CD4-positive, alpha-beta T cell (primary cell): Measurements from ENCODE around the gene PORCN. TPM values are rescaled to one million over a fixed set of nuclear protein-coding genes. Genes with fewer than 3 reads are reported as not detected.

Experiments used
- ATAC-seq: fragments of 200-7000 bp; cut with Tn5 transposase; one replicate; pipeline ENCODE4 v1.10.0; 2022; ENCODE audit warnings: mild to moderate bottlenecking; ENCODE audit not compliant: poor library complexity
- CTCF ChIA-PET: fragments of 350-600 bp; sonication (Branson Sonifier 250); formaldehyde crosslinking; loops from one replicate; lab custom pipeline; 2021; ENCODE audit warnings: antibody characterized with exemption, inconsistent platforms; lab: Charles Lee
- POLR2A ChIA-PET: fragments of 350-600 bp; sonication (Branson Sonifier 250); formaldehyde crosslinking; loops from one replicate; lab custom pipeline; 2021; ENCODE audit warnings: antibody characterized with exemption, inconsistent platforms; lab: Charles Lee
- DNase-seq, 14 experiments: peaks; one replicate each; pipeline ENCODE4 v3.0.0-alpha.2; 2013 to 2020; ENCODE audit warnings: mixed read lengths in 2 of 14
- H3K27ac ChIP-seq, 2 donors: one replicate each; pipeline versions ENCODE4 v1.5.1 to v1.7.0; 2013; ENCODE audit warnings: low read length in 2 of 2, low read depth in 1 of 2, mild to moderate bottlenecking in 1 of 2
- H3K27me3 ChIP-seq, 2 experiments: 1 replicate in 1 of 2; 2 replicates in 1 of 2; pipeline versions ENCODE4 v1.6.1 to v1.7.0; 2013; ENCODE audit warnings: low read length in 2 of 2, control low read depth in 1 of 2, mild to moderate bottlenecking in 1 of 2, moderate library complexity in 1 of 2; ENCODE audit not compliant: insufficient read depth in 2 of 2, control insufficient read depth in 1 of 2
- H3K36me3 ChIP-seq: one replicate; pipeline ENCODE4 v1.6.1; 2013; ENCODE audit warnings: low read length, control low read depth; ENCODE audit not compliant: insufficient read depth
- H3K4me1 ChIP-seq: one replicate; pipeline ENCODE4 v1.6.1; 2013; ENCODE audit warnings: low read length, control low read depth; ENCODE audit not compliant: insufficient read depth
- H3K4me3 ChIP-seq: one replicate; pipeline ENCODE4 v1.5.1; 2013; ENCODE audit warnings: mild to moderate bottlenecking, low read length, moderate library complexity
- H3K9me3 ChIP-seq, 2 experiments: 1 replicate in 1 of 2; 2 replicates in 1 of 2; pipeline versions ENCODE4 v1.6.1 to v1.7.0; 2013; ENCODE audit warnings: low read length in 2 of 2, mild to moderate bottlenecking in 2 of 2, control low read depth in 1 of 2, moderate library complexity in 1 of 2; ENCODE audit not compliant: control insufficient read depth in 1 of 2, insufficient read depth in 1 of 2
- H3K27ac Mint-ChIP-seq: one replicate; pipeline ENCODE4 v1.8.0; 2020; ENCODE audit warnings: mixed read lengths
- H3K27me3 Mint-ChIP-seq: one replicate; pipeline ENCODE4 v1.8.0; 2021; ENCODE audit warnings: mixed read lengths
- H3K36me3 Mint-ChIP-seq: one replicate; pipeline ENCODE4 v1.8.0; 2021; ENCODE audit warnings: low read depth, mixed read lengths
- H3K4me1 Mint-ChIP-seq: one replicate; pipeline ENCODE4 v1.8.0; 2021; ENCODE audit warnings: low read depth, mixed read lengths
- H3K4me3 Mint-ChIP-seq: one replicate; pipeline ENCODE4 v1.8.0; 2020; ENCODE audit warnings: mild to moderate bottlenecking, mixed read lengths
- H3K9me3 Mint-ChIP-seq: one replicate; pipeline ENCODE4 v1.8.0; 2020; ENCODE audit warnings: mixed read lengths
- intact Hi-C, 2 experiments: fragments of 100-400 bp; cut with DNase I in 1 of 2; cut with micrococcal nuclease in 1 of 2; formaldehyde crosslinking; loops; one replicate each; pipeline versions ENCODE4 v1.15.1 to v1.9.0; 2023 to 2025; cut with DNase I, micrococcal nuclease
- polyA plus RNA-seq, 2 donors: library from polyadenylated mRNA; unstranded; fragments of 120-200 nt; gene quantifications; one replicate each; pipeline ENCODE4 v1.2.1, GENCODE V29; 2013
- total RNA-seq, 174 experiments: library from RNA in 2 of 174; stranded (reverse) in 2 of 174; gene quantifications; one replicate each; pipeline ENCODE4 v1.2.3 and lab custom pipeline; 2021 to 2026
- TF ChIP-seq, protein P1 (sequence below): fragments of 200-600 bp; IDR thresholded peaks from one replicate; pipeline ENCODE4 v1.8.0; 2022; ENCODE audit warnings: antibody characterized with exemption, mild to moderate bottlenecking

PORCN gene
- 10 to 100 TPM; 12.0 to 14.1 TPM for total RNA-seq
- 14.8 TPM for polyA plus RNA-seq (2013, experiment 1 of 2)
- 14.3 TPM for polyA plus RNA-seq (2013, experiment 2 of 2)
- total RNA-seq (lab: John Stamatoyannopoulos, UW): 1.8 to 25.0 (median 10.9) reads per million in 172 experiments

DNA sequence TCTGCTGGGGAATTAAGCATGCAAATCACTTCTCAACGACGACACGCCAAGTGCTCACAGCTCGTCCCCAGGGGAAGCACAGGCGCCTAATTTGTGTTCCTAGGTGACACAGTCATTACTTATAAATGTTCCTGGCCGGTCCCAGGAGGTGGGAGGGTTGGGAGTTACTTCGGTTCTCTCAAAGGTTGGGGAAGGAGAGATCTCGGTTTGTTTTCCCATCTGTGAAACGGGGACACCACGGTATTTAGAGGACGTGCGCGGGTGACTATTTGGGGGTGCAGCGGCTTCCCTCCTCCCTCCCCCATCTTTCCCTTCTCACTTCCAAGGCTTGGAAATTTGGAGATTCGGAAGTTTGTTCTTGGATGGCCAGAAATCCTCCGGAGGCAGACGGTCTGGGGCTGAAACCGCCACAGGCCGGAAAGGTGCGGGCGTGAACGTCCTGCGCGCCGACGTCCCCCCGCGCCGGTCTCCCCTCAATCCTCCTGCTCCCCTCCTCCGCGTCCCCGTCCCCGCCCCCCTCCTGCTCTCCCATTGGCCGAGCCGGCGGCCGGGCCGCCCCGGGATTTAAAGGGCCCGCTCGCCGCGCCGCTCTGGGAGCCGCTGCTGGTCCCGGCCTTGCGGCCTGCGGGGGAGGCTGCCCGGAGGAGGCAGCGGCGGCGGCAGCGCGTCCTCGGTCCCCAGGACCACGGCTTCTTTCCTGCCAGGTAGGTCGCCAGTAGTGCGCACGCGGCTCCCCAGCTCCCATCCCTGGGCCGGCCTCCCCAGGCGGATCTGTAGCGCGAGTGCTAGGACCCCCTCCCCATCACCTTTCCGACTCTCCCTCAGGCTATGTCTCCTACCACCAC lies at the start of gene PORCN:
PORCN (plus strand) TSS at position 593 of the 845 bp plus-strand sequence. CDS start 829 bp downstream, outside the sequence.
- intact Hi-C loops: loop anchor here in 1 of 2 experiments (1.0 to 2.0 kb wide), 2 partner anchors 31 to 32 kb away; partner anchors contain the start of genes FTSJ1 and TBC1D25
- TF ChIP-seq, protein P1, sequence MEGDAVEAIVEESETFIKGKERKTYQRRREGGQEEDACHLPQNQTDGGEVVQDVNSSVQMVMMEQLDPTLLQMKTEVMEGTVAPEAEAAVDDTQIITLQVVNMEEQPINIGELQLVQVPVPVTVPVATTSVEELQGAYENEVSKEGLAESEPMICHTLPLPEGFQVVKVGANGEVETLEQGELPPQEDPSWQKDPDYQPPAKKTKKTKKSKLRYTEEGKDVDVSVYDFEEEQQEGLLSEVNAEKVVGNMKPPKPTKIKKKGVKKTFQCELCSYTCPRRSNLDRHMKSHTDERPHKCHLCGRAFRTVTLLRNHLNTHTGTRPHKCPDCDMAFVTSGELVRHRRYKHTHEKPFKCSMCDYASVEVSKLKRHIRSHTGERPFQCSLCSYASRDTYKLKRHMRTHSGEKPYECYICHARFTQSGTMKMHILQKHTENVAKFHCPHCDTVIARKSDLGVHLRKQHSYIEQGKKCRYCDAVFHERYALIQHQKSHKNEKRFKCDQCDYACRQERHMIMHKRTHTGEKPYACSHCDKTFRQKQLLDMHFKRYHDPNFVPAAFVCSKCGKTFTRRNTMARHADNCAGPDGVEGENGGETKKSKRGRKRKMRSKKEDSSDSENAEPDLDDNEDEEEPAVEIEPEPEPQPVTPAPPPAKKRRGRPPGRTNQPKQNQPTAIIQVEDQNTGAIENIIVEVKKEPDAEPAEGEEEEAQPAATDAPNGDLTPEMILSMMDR: no peak
- ATAC-seq: peak; percentile 94
- POLR2A ChIA-PET: interaction anchor here (0.7 to 3.2 kb wide), 3 partner anchors 31 to 449 kb away, joined by 3 to 20 read pairs (median 3); partner anchors contain the start of genes FTSJ1 and TBC1D25
- H3K4me1 ChIP-seq: peaks cover 19% of the 10 kb centered on the region
- peak within 1 kb of the TSS; percentile 41 to 55 for H3K27ac ChIP-seq
- H3K27me3 ChIP-seq: no peaks in the 10 kb centered on the region
- peak; percentile 55 to 84 (median 76) for DNase-seq
- H3K4me3 ChIP-seq: peak within 1 kb of the TSS; percentile 79
- no peaks in the 10 kb centered on the region for H3K27me3 Mint-ChIP-seq
- H3K4me3 Mint-ChIP-seq: peak within 1 kb of the TSS; percentile 94
- H3K36me3 Mint-ChIP-seq: peaks cover 8% of the 10 kb centered on the region
- H3K4me1 Mint-ChIP-seq: peaks cover 26% of the 10 kb centered on the region
- CTCF ChIA-PET: interaction anchor here (1.3 kb wide), 1 partner anchor 31 kb away, joined by 3 read pairs; the partner anchor contains the start of gene TBC1D25
- no peaks in the 10 kb centered on the region for H3K9me3 ChIP-seq
- H3K27ac Mint-ChIP-seq: peak within 1 kb of the TSS; percentile 84
- H3K36me3 ChIP-seq: peaks cover 2% of the 10 kb centered on the region
- no peaks in the 10 kb centered on the region for H3K9me3 Mint-ChIP-seq

DNA sequence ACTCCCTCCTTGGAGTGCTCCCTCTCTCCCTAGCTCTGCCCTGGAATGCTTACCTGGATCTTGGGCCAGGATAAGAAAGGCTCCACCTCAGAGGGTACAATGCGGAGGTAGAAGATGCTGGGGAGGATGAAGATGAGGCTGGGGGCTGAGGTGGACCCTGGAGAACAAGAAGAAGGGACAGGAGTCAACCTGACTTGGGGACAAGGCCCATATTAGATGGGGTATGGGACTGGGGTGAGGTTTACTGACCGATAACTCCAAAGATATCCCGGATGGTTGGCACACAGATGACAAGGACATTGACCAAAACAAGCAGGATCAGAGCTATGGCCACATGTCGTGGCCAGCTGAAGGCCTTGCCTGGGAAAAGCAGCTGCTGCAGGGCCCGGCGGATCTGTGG lies 49.3 kb upstream of the PORCN start:
- intact Hi-C loops: no loop called here
- peaks cover 15% of the 10 kb centered on the region for H3K36me3 ChIP-seq
- ATAC-seq (no peak), DNase-seq (no peak)
- H3K9me3 Mint-ChIP-seq: no peaks in the 10 kb centered on the region
- H3K4me3 ChIP-seq: no peak overlapping the region
- no peaks in the 10 kb centered on the region for H3K27me3 ChIP-seq
- no peak overlapping the region for H3K27ac ChIP-seq
- no peaks in the 10 kb centered on the region for H3K4me1 Mint-ChIP-seq
- CTCF ChIA-PET: no interaction called here
- H3K4me3 Mint-ChIP-seq: no peak overlapping the region
- POLR2A ChIA-PET: no interaction called here
- no peaks in the 10 kb centered on the region for H3K9me3 ChIP-seq
- H3K4me1 ChIP-seq: no peaks in the 10 kb centered on the region
- TF ChIP-seq, protein P1: no peak
- H3K27ac Mint-ChIP-seq: no peak overlapping the region
- no peaks in the 10 kb centered on the region for H3K27me3 Mint-ChIP-seq
- H3K36me3 Mint-ChIP-seq: peaks cover 32% of the 10 kb centered on the region

DNA sequence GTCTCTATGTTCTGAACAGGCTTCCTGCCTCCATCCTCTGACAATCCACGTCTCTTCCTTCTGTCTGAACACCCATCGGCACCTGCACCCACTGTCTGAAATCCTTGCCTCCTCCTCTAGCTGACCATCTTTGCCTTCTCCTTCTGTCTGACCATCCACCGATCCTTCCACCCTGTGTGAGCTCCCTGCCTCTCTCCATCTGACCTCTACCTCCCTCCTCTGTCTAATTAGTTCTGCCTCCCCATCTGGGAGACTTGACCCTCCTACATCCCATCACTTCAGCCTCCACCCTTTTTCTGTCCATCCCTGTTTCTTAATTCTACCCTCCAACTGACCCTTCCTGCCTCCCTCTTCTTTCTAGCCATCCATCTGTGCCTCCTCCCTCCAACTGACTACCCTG lies 48.8 kb upstream of the PORCN start:
- no peaks in the 10 kb centered on the region for H3K9me3 Mint-ChIP-seq
- no peak overlapping the region for H3K4me3 ChIP-seq
- no peaks in the 10 kb centered on the region for H3K4me1 ChIP-seq
- H3K36me3 Mint-ChIP-seq: peaks cover 32% of the 10 kb centered on the region
- H3K4me1 Mint-ChIP-seq: peaks cover 2% of the 10 kb centered on the region
- CTCF ChIA-PET: no interaction called here
- POLR2A ChIA-PET: no interaction called here
- no peak for DNase-seq
- H3K36me3 ChIP-seq: peaks cover 15% of the 10 kb centered on the region
- no peak overlapping the region for H3K4me3 Mint-ChIP-seq
- no peaks in the 10 kb centered on the region for H3K9me3 ChIP-seq
- intact Hi-C loops: no loop called here
- no peak overlapping the region for H3K27ac Mint-ChIP-seq
- no peak for ATAC-seq
- TF ChIP-seq, protein P1: no peak
- no peaks in the 10 kb centered on the region for H3K27me3 Mint-ChIP-seq
- no peak overlapping the region for H3K27ac ChIP-seq
- no peaks in the 10 kb centered on the region for H3K27me3 ChIP-seq
